ENCODE results near the gene MCTP1.
A peak's percentile ranks its signal among the peaks of the same experiment; 100 is the strongest.

MCTP1 gene

DNA sequence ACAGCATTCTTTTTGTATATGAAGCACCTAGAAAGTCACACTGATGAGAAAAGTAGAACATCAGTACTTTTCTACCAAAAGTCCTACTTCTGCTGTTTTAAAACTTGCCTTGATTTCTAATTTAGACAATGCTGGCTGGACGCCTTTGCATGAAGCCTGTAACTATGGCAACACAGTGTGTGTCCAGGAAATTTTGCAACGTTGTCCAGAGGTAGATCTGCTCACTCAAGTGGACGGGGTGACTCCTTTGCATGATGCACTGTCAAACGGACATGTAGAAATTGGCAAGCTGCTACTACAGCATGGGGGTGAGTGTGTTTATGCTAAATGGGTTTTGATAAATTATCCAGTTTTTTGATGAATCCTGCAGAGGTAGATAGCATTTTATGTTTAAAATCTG, 592.9 kb downstream of the MCTP1 start:
- no peaks in the 10 kb centered on the region for H3K27me3 ChIP-seq (replicated peaks)

DNA sequence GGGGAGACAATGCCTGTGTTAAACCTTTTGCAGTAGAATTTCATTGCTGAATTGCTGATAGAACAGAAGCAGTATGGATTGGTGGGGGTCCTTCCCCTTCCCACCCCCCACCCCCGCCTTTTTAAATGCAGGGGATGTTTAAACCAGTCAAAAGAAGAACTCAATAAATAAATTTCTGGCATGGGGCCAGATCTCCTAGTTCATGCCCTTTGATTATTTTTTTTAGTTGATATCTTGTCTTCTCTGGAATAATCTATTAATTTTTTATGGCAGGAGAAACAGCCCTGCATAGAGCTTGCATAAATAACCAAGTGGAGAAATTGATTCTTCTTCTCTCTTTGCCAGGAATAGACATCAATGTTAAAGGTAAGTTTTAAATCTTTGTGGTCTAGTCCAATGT, 593.6 kb downstream of the MCTP1 start:
- Histone ChIP-seq H3K27ac (no peak overlapping the region), H3K27me3 (replicated peaks) (no peaks in the 10 kb centered on the region), H3K36me3 (replicated peaks) (no peaks in the 10 kb centered on the region), H3K4me3 (ENCODE audit: low read depth, low read length) (no peak overlapping the region)
- TF ChIP-seq, protein P1, sequence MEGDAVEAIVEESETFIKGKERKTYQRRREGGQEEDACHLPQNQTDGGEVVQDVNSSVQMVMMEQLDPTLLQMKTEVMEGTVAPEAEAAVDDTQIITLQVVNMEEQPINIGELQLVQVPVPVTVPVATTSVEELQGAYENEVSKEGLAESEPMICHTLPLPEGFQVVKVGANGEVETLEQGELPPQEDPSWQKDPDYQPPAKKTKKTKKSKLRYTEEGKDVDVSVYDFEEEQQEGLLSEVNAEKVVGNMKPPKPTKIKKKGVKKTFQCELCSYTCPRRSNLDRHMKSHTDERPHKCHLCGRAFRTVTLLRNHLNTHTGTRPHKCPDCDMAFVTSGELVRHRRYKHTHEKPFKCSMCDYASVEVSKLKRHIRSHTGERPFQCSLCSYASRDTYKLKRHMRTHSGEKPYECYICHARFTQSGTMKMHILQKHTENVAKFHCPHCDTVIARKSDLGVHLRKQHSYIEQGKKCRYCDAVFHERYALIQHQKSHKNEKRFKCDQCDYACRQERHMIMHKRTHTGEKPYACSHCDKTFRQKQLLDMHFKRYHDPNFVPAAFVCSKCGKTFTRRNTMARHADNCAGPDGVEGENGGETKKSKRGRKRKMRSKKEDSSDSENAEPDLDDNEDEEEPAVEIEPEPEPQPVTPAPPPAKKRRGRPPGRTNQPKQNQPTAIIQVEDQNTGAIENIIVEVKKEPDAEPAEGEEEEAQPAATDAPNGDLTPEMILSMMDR (IDR thresholded peaks at IDR 0.05; ENCODE audit: low read depth, low read length, missing control alignments), result no peak
- in situ Hi-C loops (cut with HindIII; ENCODE audit: low pct_ligation_motif_present, low sequenced_read_pairs), result no loop called here
- DNase-seq, result no peak

More for the DNA sequence above, 592.9 kb downstream of the MCTP1 start:
- in situ Hi-C loops (cut with HindIII; ENCODE audit: low pct_ligation_motif_present, low sequenced_read_pairs), result no loop called here
- DNase-seq, result peak; percentile 89
- no peaks in the 10 kb centered on the region for H3K36me3 ChIP-seq (replicated peaks)
- TF ChIP-seq, protein P1 (IDR thresholded peaks at IDR 0.05; ENCODE audit: low read depth, low read length, missing control alignments), result no peak
- H3K4me3 ChIP-seq (ENCODE audit: low read depth, low read length), result no peak overlapping the region
- H3K27ac ChIP-seq, result no peak overlapping the region

DNA sequence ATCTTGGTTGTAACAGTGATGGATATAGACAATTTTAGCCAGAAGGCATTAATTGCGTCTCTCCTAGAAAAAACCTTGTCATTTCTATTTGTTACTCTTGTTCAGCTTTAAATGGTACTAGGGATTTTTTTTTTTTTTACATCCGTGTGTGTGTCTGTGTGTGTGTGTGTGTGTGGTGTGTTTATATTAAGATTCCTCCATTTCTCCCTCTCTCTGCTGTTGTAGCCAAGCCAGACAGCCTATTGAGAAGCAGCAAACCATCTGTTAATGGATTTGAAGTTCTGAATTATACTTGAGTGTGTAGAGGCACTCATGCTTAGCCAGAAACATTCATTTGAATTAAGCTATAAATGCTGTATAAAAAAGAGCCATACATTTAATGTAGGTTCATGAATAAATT, 594.1 kb downstream of the MCTP1 start:
- in situ Hi-C loops (cut with HindIII; ENCODE audit: low pct_ligation_motif_present, low sequenced_read_pairs), result no loop called here
- no peak overlapping the region for H3K27ac ChIP-seq
- no peaks in the 10 kb centered on the region for H3K36me3 ChIP-seq (replicated peaks)
- H3K4me3 ChIP-seq (ENCODE audit: low read depth, low read length), result no peak overlapping the region
- no peak for DNase-seq
- H3K27me3 ChIP-seq (replicated peaks), result no peaks in the 10 kb centered on the region
- TF ChIP-seq, protein P1 (IDR thresholded peaks at IDR 0.05; ENCODE audit: low read depth, low read length, missing control alignments), result no peak

DNA sequence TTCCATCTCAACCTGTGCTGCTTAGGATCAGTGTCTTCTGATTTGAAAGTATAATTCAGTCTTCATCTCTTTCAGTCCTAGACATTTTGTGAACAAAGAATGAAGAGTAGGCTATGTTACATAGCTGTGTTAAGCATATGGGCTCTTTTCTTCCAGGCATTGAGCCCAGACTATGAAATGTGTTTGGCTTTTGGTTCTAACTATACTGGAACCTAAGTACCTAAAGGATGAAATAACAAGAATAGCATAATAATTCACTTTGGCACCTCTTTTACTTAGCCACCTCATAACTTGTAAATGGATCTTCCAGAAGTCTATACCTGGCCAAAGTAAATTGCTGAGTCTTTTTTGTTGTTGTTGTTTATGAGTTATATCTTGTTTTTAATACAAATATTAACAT, 595.0 kb downstream of the MCTP1 start:
- no peak overlapping the region for H3K4me3 ChIP-seq (ENCODE audit: low read depth, low read length)

DNA sequence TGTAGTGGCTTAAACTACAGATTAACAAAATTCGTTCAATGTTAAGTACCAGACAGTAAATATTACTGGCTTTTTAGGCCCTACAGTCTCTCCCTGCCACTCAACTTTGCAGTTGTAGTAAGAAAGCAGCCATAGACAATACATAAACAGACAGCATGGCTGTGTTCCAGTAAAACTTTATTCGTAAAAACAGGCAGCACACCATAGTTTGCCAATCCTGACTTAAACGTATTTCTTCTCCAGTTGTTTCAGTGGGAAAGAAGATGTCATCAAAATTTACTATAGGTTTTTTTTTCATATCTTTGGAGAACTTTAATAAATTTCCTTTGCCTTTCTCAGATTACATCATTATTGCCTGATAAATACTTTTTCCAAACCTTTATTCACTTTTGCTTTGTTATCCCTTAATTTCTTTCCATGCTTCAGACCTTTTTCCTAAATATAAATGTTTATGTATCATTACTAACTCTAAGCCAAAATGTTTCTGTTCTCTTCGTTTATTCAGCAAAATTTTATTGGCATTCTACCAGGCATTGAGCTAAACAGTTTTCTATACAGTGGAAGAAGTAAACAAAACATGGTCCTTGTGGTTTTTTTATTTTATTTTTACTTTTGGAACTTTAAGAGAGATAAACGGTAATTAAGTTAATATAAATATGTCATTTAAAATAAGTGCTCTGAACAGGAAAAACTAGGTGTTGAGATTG, 601.9 kb downstream of the MCTP1 start:
- TF ChIP-seq, protein P1 (IDR thresholded peaks at IDR 0.05; ENCODE audit: low read depth, low read length, missing control alignments), result no peak
- Histone ChIP-seq H3K4me3 (ENCODE audit: low read depth, low read length) (no peak overlapping the region), H3K27ac (no peak overlapping the region), H3K27me3 (replicated peaks) (no peaks in the 10 kb centered on the region), H3K36me3 (replicated peaks) (no peaks in the 10 kb centered on the region)
- DNase-seq, result no peak
- in situ Hi-C loops (cut with HindIII; ENCODE audit: low pct_ligation_motif_present, low sequenced_read_pairs), result no loop called here

More for the DNA sequence above, 595.0 kb downstream of the MCTP1 start:
- in situ Hi-C loops (cut with HindIII; ENCODE audit: low pct_ligation_motif_present, low sequenced_read_pairs), result no loop called here
- Histone ChIP-seq H3K27ac (no peak overlapping the region), H3K36me3 (replicated peaks) (no peaks in the 10 kb centered on the region), H3K27me3 (replicated peaks) (no peaks in the 10 kb centered on the region)
- TF ChIP-seq, protein P1 (IDR thresholded peaks at IDR 0.05; ENCODE audit: low read depth, low read length, missing control alignments), result no peak
- DNase-seq, result no peak

Measured in brain microvascular endothelial cell (primary cell).